SU-DHL-6 (cell line): ENCODE measurements around the gene CYB5B.
"Not testable (repeated sequence)": the region's sequence is repeated elsewhere in the genome, so short reads cannot be mapped to it uniquely, and the experiment has no call there.

ENCODE experiments used
- EZH2phosphoT487 ChIP-seq: fragments of 200-600 bp; sonication (generic), shearing (Covaris generic); conservative IDR thresholded peaks from 2 replicates; pipeline ENCODE4 v1.6.1; 2018; ENCODE audit warnings: mild to moderate bottlenecking, antibody characterized with exemption, low read length, moderate library complexity, mixed read lengths
- TF ChIP-seq, protein P1 (sequence below): fragments of 200-600 bp; sonication (generic); IDR thresholded peaks from one replicate; pipeline ENCODE4 v1.5.1; 2017; ENCODE audit warnings: antibody characterized with exemption, mild to moderate bottlenecking, low read length, moderate library complexity; ENCODE audit not compliant: insufficient read depth, poor library complexity, severe bottlenecking

GRCh38 chr16:69441030-69441429, 16.6 kb downstream of the CYB5B start:
- TF ChIP-seq, protein P1, sequence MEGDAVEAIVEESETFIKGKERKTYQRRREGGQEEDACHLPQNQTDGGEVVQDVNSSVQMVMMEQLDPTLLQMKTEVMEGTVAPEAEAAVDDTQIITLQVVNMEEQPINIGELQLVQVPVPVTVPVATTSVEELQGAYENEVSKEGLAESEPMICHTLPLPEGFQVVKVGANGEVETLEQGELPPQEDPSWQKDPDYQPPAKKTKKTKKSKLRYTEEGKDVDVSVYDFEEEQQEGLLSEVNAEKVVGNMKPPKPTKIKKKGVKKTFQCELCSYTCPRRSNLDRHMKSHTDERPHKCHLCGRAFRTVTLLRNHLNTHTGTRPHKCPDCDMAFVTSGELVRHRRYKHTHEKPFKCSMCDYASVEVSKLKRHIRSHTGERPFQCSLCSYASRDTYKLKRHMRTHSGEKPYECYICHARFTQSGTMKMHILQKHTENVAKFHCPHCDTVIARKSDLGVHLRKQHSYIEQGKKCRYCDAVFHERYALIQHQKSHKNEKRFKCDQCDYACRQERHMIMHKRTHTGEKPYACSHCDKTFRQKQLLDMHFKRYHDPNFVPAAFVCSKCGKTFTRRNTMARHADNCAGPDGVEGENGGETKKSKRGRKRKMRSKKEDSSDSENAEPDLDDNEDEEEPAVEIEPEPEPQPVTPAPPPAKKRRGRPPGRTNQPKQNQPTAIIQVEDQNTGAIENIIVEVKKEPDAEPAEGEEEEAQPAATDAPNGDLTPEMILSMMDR = not testable (repeated sequence)
- not testable (repeated sequence) for TF ChIP-seq EZH2phosphoT487
